Cerebellar cortex (tissue), 1 donor: Measurements from ENCODE around the gene STAG2.

ENCODE experiments used
- DNase-seq: peaks from one replicate; pipeline ENCODE4 v3.0.0-alpha.2; 2015; ENCODE audit warnings: low spot score

Gene STAG2

DNA sequence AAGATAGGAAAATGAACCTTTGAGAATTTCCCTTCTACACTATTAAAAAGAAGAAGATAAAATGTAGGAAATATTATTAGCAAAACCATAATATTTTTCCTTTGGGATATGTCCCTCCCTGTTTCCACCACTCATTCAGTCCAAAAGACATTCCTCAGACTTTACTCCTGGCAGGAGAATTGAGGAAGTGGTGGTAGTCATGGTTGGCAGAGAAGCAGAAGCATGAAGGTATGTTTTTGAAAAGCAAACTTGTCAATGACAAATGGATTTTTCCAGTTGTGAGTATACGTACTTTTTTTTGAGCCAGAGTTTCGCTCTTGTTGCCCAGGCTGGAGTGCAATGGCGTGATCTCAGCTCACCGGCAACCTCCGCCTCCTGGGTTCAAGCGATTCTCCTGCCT, 13.7 kb downstream of the STAG2 start:
- no peak for DNase-seq

GRCh38 chrX:123976706-123977316, 15.3 kb downstream of the STAG2 start:
- DNase-seq, result peak; percentile 22

DNA sequence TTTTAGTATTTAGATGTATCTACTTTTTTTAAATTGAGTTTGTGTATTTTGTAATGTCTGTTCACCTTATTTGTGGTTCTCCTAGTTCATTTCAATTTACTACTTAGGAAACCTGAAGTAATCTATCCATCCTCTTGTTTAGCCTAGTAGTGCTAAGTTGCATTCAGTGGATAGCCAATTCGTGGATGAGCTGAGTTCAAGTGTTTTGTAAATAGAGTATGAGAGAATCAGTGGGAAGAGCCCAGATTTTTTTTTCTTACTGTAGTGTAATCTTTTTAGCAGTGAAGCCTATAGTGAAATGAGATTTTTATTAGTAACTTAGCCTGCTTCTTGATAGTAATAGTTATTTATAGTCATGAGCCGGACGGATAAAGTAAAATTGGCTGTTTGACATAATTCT, 21.7 kb downstream of the STAG2 start:
- DNase-seq, result no peak

GRCh38 chrX:123986377-123986776, 24.9 kb downstream of the STAG2 start:
- DNase-seq, result no peak

- DNase-seq, result no peak
Observed at GRCh38 chrX:123988423-123989111, 27.1 kb downstream of the STAG2 start.

DNA sequence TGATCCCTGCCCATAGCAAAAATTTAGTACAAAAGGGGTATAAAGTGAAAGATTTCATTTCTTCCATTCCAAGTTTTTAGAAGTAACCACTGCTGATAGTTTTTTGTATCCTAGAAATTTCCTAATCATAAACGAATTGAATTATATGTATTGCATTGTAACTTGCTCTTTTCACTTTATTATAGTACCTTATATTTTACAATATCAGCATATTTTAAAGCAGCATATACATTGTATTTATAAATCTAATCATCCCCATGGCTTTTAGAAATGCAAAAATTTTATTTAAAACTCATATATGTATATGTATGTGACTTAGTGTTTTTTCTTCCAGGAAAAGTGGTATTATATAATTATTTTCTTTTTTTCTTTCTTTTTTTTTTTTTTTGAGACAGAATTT, 27.7 kb downstream of the STAG2 start:
- no peak for DNase-seq

DNA sequence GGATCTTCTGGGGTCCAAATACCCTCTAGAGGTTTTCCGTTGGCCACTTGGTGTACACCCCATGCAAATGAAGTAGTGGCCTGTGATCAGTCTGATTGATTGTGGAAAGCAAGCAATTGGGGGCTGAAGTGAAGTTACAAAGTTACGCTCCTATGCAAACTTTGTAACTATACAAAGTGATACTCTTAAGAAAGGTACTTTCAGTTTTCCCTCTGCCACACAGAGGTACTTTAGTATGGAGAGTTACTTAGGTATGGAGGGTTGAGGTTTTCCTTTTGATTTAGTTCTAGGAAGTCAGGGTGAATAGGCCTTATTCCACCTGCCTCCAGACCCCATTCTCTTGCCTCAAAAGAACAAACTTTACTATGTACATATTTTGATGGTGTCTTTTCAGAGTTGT, 28.7 kb downstream of the STAG2 start:
- DNase-seq, result no peak

DNA sequence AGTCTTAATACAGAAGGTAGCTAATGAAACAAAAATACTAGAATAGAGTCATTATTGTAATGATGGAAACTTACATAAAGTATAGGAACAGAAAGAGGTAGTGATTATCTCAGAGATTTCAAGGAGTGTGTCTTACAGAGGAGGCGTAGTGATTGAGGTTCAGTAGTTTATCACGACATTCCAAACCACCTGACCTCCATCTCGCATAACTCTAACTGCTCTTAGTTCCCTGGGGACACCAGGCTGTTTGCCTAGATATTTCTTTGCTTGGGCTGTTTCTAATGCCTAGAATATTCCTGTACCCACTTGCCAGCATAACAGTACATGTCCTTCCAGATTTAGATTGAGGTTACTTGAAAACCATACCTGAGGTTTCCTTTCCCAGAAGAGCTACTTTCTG, 29.1 kb downstream of the STAG2 start:
- no peak for DNase-seq

DNA sequence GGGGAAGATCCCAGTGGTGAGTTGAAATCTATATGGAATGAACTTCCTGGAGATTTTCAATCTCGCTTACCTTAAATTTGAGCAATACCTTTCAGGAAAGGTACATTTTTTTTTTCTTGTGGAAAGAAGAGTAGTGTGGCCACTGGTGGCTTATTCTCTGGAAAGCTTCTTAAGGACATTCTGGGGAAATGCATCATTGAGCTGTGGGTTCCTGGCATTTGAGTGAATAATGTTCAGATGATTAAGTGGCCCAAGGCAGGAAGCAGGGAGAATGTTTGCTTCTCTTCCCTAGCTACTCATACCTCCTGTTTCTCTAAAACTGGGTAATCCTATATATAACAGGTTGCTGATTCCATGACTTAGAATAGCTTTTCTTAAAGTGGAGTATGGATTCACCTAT, 31.8 kb downstream of the STAG2 start:
- no peak for DNase-seq

GRCh38 chrX:123993904-123994635, 32.6 kb downstream of the STAG2 start:
- DNase-seq, result no peak

- no peak for DNase-seq
Observed at GRCh38 chrX:123994730-123995129, 33.2 kb downstream of the STAG2 start.

DNA sequence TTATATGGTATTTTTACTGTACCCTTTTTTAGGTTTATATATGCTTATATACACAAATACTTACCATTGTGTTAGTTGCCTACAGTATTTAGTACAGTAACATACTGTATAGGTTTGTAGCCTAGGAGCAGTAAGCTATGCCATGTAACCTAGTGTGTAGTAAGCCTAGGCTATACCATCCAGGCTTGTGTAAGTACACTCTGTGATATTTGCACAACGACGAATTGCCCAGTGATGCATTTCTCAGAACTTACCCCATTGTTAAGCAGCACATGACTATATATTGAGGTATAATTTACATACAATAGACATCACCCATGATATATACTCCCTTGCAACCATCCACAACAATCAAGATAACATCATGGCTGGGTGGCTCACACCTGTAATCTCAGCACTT, 40.1 kb downstream of the STAG2 start:
- no peak for DNase-seq

- no peak for DNase-seq
Observed at GRCh38 chrX:124005228-124005627, 43.7 kb downstream of the STAG2 start.

DNA sequence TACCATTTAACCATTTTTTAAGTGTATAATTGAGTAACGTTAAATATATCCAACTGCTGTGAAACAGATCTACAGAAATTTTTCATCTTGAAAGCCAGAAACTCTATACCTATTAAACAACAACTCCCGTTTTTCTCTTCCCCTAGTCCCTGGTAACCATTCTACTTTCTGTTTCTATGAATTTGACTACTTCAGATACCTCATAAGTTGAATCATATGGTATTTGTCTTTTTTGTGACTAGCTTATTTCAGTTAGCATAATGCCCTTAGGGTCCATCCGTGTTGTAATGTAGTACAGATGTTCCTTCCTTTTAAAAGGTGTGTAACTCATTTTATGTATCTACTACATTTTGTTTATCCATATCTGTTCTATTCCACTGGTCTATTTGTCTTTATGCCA, 48.7 kb downstream of the STAG2 start:
- no peak for DNase-seq

GRCh38 chrX:124010566-124010965, 49.1 kb downstream of the STAG2 start:
- DNase-seq, result no peak

DNA sequence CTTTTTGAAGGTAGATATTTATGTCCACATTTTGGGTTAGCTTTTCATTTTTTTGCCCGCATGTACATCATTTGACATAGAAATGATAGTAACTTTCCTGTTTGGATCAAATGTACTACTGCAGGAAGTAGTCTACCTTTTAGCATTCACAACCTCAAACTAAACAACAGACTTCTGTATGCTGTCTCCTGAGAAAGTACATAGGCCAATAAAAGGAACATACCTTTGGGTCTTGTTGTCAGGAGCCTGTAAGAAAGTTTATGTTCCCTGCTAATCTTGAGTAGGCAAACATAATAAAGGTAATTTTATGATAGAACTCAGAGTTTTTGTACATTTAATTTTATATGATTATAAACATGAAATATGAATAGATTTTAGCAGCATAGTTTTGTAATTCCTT, 54.2 kb downstream of the STAG2 start:
- no peak for DNase-seq

DNA sequence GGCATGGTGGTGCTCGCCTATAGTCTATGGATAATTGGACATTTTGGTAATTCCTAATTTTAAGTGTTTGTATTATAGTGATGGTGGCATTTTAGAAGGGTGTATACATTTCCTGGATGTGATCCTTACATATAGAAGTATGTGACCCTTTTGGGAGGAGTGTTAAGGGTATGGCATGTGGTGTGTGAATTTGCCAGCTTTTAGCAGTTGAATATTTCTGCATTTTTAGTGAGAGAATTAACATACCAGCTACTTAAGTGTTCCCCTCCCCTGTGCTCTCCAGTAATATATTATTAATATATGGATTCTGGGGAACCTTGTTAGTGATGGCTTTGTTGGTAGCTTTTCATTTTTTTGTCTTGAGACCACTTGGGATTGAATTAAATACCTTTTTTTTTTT, 55.3 kb downstream of the STAG2 start:
- DNase-seq, result no peak

- DNase-seq, result no peak
Observed at GRCh38 chrX:124018023-124018422, 56.5 kb downstream of the STAG2 start.

GRCh38 chrX:124023838-124024238, 62.3 kb downstream of the STAG2 start:
- DNase-seq, result no peak

- DNase-seq, result no peak
Observed at GRCh38 chrX:124026529-124026928, 65.0 kb downstream of the STAG2 start.

GRCh38 chrX:124028182-124028581, 66.7 kb downstream of the STAG2 start:
- DNase-seq, result no peak

DNA sequence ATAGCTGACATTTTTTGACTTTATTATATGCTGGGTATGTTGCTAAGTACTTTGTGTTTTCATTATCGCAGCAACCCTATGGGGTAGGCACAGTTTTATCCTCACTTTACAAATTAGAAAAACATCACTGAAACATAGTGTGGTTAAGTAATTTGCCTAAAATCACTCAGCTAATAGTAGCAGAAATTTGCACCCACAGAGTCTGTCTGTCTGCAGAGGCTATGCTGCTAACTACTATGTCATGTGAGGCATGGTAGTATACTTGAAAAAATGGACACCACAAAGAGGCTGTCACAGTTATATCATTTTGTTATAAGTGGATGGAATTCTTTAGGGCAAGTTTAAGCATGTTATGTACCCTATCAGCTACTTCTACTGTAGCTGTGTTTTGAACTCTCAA, 69.0 kb downstream of the STAG2 start:
- DNase-seq, result no peak

- DNase-seq, result no peak
Observed at GRCh38 chrX:124033821-124034220, 72.3 kb downstream of the STAG2 start.
